KOPT-K1 (cell line): Measurements from ENCODE around the gene MSRB3.

Source experiments
- H3K27ac ChIP-seq: fragments of 200-600 bp; sonication (generic); 2 replicates; pipeline ENCODE4 v1.5.1; 2016; ENCODE audit warnings: antibody characterized with exemption, mild to moderate bottlenecking, low read depth, low read length; ENCODE audit not compliant: poor library complexity, severe bottlenecking
- H3K36me3 ChIP-seq: fragments of 200-600 bp; sonication (generic); 2 replicates; pipeline ENCODE4 v1.5.1; 2017; ENCODE audit warnings: antibody characterized with exemption, mild to moderate bottlenecking, low read length, moderate library complexity; ENCODE audit not compliant: insufficient read depth
- H3K9me3 ChIP-seq: fragments of 200-600 bp; sonication (generic); 2 replicates; pipeline ENCODE4 v1.5.1; 2017; ENCODE audit warnings: antibody characterized with exemption, low read length, mild to moderate bottlenecking; ENCODE audit not compliant: insufficient read depth, poor library complexity, severe bottlenecking

The MSRB3 gene

GRCh38 chr12:65327207-65328076 lies 49.0 kb downstream of the MSRB3 start:
- no peaks in the 10 kb centered on the region for H3K9me3 ChIP-seq
- no peak overlapping the region for H3K27ac ChIP-seq
- H3K36me3 ChIP-seq = no peaks in the 10 kb centered on the region

- H3K36me3 ChIP-seq = no peaks in the 10 kb centered on the region
- H3K27ac ChIP-seq = no peak overlapping the region
- H3K9me3 ChIP-seq = no peaks in the 10 kb centered on the region
Observed at GRCh38 chr12:65329721-65330120, 51.2 kb downstream of the MSRB3 start.

- Histone ChIP-seq H3K27ac (no peak overlapping the region), H3K9me3 (no peaks in the 10 kb centered on the region), H3K36me3 (no peaks in the 10 kb centered on the region)
Observed at GRCh38 chr12:65330331-65330730, 51.8 kb downstream of the MSRB3 start.

GRCh38 chr12:65331456-65331855 lies 53.0 kb downstream of the MSRB3 start:
- Histone ChIP-seq H3K9me3 (no peaks in the 10 kb centered on the region), H3K36me3 (no peaks in the 10 kb centered on the region), H3K27ac (no peak overlapping the region)

GRCh38 chr12:65333649-65334048 lies 55.2 kb downstream of the MSRB3 start:
- no peaks in the 10 kb centered on the region for H3K36me3 ChIP-seq
- H3K27ac ChIP-seq = no peak overlapping the region
- H3K9me3 ChIP-seq = no peaks in the 10 kb centered on the region

GRCh38 chr12:65334521-65334920 lies 56.0 kb downstream of the MSRB3 start:
- H3K27ac ChIP-seq = no peak overlapping the region

GRCh38 chr12:65335021-65335714 lies 56.7 kb downstream of the MSRB3 start:
- no peaks in the 10 kb centered on the region for H3K36me3 ChIP-seq
- H3K27ac ChIP-seq = no peak overlapping the region

More at GRCh38 chr12:65334521-65334920, 56.0 kb downstream of the MSRB3 start:
- Histone ChIP-seq H3K36me3 (no peaks in the 10 kb centered on the region), H3K9me3 (no peaks in the 10 kb centered on the region)

GRCh38 chr12:65335981-65336380 lies 57.5 kb downstream of the MSRB3 start:
- H3K9me3 ChIP-seq = no peaks in the 10 kb centered on the region
- H3K27ac ChIP-seq = no peak overlapping the region
- no peaks in the 10 kb centered on the region for H3K36me3 ChIP-seq

More at GRCh38 chr12:65335021-65335714, 56.7 kb downstream of the MSRB3 start:
- H3K9me3 ChIP-seq = no peaks in the 10 kb centered on the region

- Histone ChIP-seq H3K9me3 (no peaks in the 10 kb centered on the region), H3K27ac (no peak overlapping the region), H3K36me3 (no peaks in the 10 kb centered on the region)
Observed at GRCh38 chr12:65339161-65339560, 60.7 kb downstream of the MSRB3 start.

- Histone ChIP-seq H3K9me3 (no peaks in the 10 kb centered on the region), H3K36me3 (no peaks in the 10 kb centered on the region), H3K27ac (no peak overlapping the region)
Observed at GRCh38 chr12:65343230-65343629, 64.7 kb downstream of the MSRB3 start.

- Histone ChIP-seq H3K36me3 (no peaks in the 10 kb centered on the region), H3K27ac (no peak overlapping the region), H3K9me3 (no peaks in the 10 kb centered on the region)
Observed at GRCh38 chr12:65343801-65344200, 65.3 kb downstream of the MSRB3 start.

- Histone ChIP-seq H3K9me3 (no peaks in the 10 kb centered on the region), H3K36me3 (no peaks in the 10 kb centered on the region), H3K27ac (no peak overlapping the region)
Observed at GRCh38 chr12:65355461-65355860, 77.0 kb downstream of the MSRB3 start.

GRCh38 chr12:65362234-65363031 lies 84.0 kb downstream of the MSRB3 start:
- H3K27ac ChIP-seq = no peak overlapping the region
- H3K9me3 ChIP-seq = no peaks in the 10 kb centered on the region
- H3K36me3 ChIP-seq = no peaks in the 10 kb centered on the region

GRCh38 chr12:65364046-65364445 lies 85.6 kb downstream of the MSRB3 start:
- H3K36me3 ChIP-seq = no peaks in the 10 kb centered on the region
- H3K9me3 ChIP-seq = no peaks in the 10 kb centered on the region
- H3K27ac ChIP-seq = no peak overlapping the region

GRCh38 chr12:65367396-65367795 lies 88.9 kb downstream of the MSRB3 start:
- Histone ChIP-seq H3K27ac (no peak overlapping the region), H3K9me3 (no peaks in the 10 kb centered on the region), H3K36me3 (no peaks in the 10 kb centered on the region)
